Keratinocyte (primary cell): ENCODE data around the gene ENTPD8. TPM values are rescaled to one million over a fixed set of nuclear protein-coding genes. Genes with fewer than 3 reads are reported as not detected.

Experiments
- DNase-seq: peaks from one replicate; pipeline ENCODE4 v3.0.0-alpha.2; 2011; ENCODE audit warnings: low read depth, missing footprints, low spot score
- FAIRE-seq: peaks from 2 replicates; lab custom pipeline; 2011; peaks lifted over from hg19 to GRCh38; lab: Jason Lieb, UNC
- H2AFZ ChIP-seq: 2 replicates; pipeline ENCODE4 v1.6.0; 2012; ENCODE audit warnings: low read length, control low read depth, inconsistent platforms; ENCODE audit not compliant: control insufficient read depth
- H3K27ac ChIP-seq: 2 replicates; pipeline ENCODE4 v1.5.1; 2011; ENCODE audit warnings: low read length; ENCODE audit not compliant: control insufficient read depth, insufficient read depth
- H3K27me3 ChIP-seq: 3 replicates; pipeline ENCODE4 v1.6.0; 2011; ENCODE audit warnings: low read length; ENCODE audit not compliant: control insufficient read depth, insufficient read depth; ENCODE audit errors: extremely low read depth
- H3K36me3 ChIP-seq, 2 experiments: 2 replicates in 1 of 2; 3 replicates in 1 of 2; pipeline ENCODE4 v1.5.1; 2011; ENCODE audit warnings: low read length in 2 of 2, mild to moderate bottlenecking in 1 of 2; ENCODE audit not compliant: control insufficient read depth in 2 of 2, insufficient read depth in 2 of 2; ENCODE audit errors: extremely low read depth in 1 of 2
- H3K4me1 ChIP-seq: 3 replicates; pipeline ENCODE4 v1.5.1; 2011; ENCODE audit warnings: low read length; ENCODE audit not compliant: control insufficient read depth, insufficient read depth; ENCODE audit errors: extremely low read depth
- H3K4me2 ChIP-seq: 3 replicates; pipeline ENCODE4 v1.6.0; 2011; ENCODE audit warnings: low read depth, low read length; ENCODE audit not compliant: control insufficient read depth, insufficient read depth; ENCODE audit errors: extremely low read depth
- H3K4me3 ChIP-seq, 3 experiments: fragments of 200-600 bp in 1 of 3; sonication (generic) in 1 of 3; 2 replicates in 2 of 3; 3 replicates in 1 of 3; pipeline ENCODE4 v1.5.1; 2011 to 2016; ENCODE audit warnings: low read length in 3 of 3, mild to moderate bottlenecking in 3 of 3, control low read depth in 2 of 3, inconsistent platforms in 1 of 3, low read depth in 1 of 3, mixed read lengths in 1 of 3, mixed run types in 1 of 3, moderate library complexity in 1 of 3; ENCODE audit not compliant: control insufficient read depth in 2 of 3, insufficient read depth in 2 of 3; ENCODE audit errors: extremely low read depth in 1 of 3
- H3K79me2 ChIP-seq: 2 replicates; pipeline ENCODE4 v1.6.0; 2012; ENCODE audit warnings: low read length; ENCODE audit not compliant: control insufficient read depth, insufficient read depth
- H3K9ac ChIP-seq: 3 replicates; pipeline ENCODE4 v1.6.0; 2011; ENCODE audit warnings: low read length; ENCODE audit not compliant: control insufficient read depth, insufficient read depth; ENCODE audit errors: extremely low read depth
- H3K9me1 ChIP-seq: 3 replicates; pipeline ENCODE4 v1.6.0; 2011; ENCODE audit warnings: low read length; ENCODE audit not compliant: control insufficient read depth, insufficient read depth; ENCODE audit errors: extremely low read depth
- H3K9me3 ChIP-seq: 2 replicates; pipeline ENCODE4 v1.5.1; 2012; ENCODE audit warnings: low read depth, low read length; ENCODE audit not compliant: control insufficient read depth
- H4K20me1 ChIP-seq: 3 replicates; pipeline ENCODE4 v1.6.0; 2011; ENCODE audit warnings: low read length; ENCODE audit not compliant: control insufficient read depth, insufficient read depth; ENCODE audit errors: extremely low read depth
- CTCF ChIP-seq, 3 experiments: IDR thresholded peaks in 1 of 3; conservative IDR thresholded peaks in 1 of 3; optimal IDR thresholded peaks in 1 of 3; 2 replicates in 2 of 3; 3 replicates in 1 of 3; pipeline versions ENCODE3 to v1.5.1; 2011; ENCODE audit warnings: low read length in 3 of 3, mild to moderate bottlenecking in 3 of 3, moderate library complexity in 2 of 3, control low read depth in 1 of 3, inconsistent platforms in 1 of 3; ENCODE audit not compliant: insufficient read depth in 2 of 3; ENCODE audit errors: extremely low read depth in 1 of 3
- EZH2 ChIP-seq: IDR thresholded peaks from one replicate; pipeline ENCODE4 v1.6.1; 2012; ENCODE audit warnings: inconsistent platforms, mild to moderate bottlenecking, low read length, moderate library complexity
- dilution Hi-C: fragments of 300-500 bp; cut with MboI; formaldehyde crosslinking; loops from one replicate; pipeline ENCODE4 v1.7.0; 2020; ENCODE audit warnings: low sequenced_read_pairs; ENCODE audit not compliant: extremely low pct_ligation_motif_present
- polyA plus RNA-seq, 5 experiments: library from polyadenylated mRNA; depleted of rRNA in 3 of 5; stranded (reverse) in 3 of 5; stranded (forward) in 1 of 5; unstranded in 1 of 5; fragments of >200 nt; gene quantifications; 1 replicate in 1 of 5; 2 replicates in 3 of 5; 3 replicates in 1 of 5; pipeline versions ENCODE4 v1.2.1 to v1.2.3, GENCODE V29; 2011 to 2012; ENCODE audit warnings: missing spikeins in 2 of 5, low read depth in 1 of 5, low replicate concordance in 1 of 5

ENTPD8 gene
- polyA plus RNA-seq, 1 donor (not counting 4 experiments of a cell fraction or from before 2014, with no cell fraction given): not detected

- Histone ChIP-seq H3K4me3 (no peak overlapping the region), H3K79me2 (peaks cover 7% of the 10 kb centered on the region), H3K9me1 (no peaks in the 10 kb centered on the region), H4K20me1 (no peaks in the 10 kb centered on the region), H2AFZ (no peak overlapping the region), H3K27ac (no peak overlapping the region), H3K9ac (no peak overlapping the region), H3K4me2 (no peak overlapping the region), H3K27me3 (peaks cover 15% of the 10 kb centered on the region), H3K4me1 (peaks cover 10% of the 10 kb centered on the region), H3K9me3 (no peaks in the 10 kb centered on the region), H3K36me3 (peaks cover 0 to 8% of the 10 kb centered on the region in 2 experiments)
- no peak for TF ChIP-seq EZH2
- TF ChIP-seq CTCF (optimal IDR thresholded peaks at IDR 0.05 in 1 of 3, IDR thresholded peaks at IDR 0.05 in 1 of 3, conservative IDR thresholded peaks at IDR 0.05 in 1 of 3; ENCODE audit: extremely low read depth in 1 of 3, insufficient read depth in 2 of 3, low read length in 3 of 3): no peak
- no peak for DNase-seq
- dilution Hi-C loops: no loop called here
- no peak for FAIRE-seq
These were observed 19.5 kb upstream of the ENTPD8 start for GRCh38 chr9:137460363-137461315.

- H3K4me3 ChIP-seq: peak overlapping the region in 2 of 3 experiments; percentile 29 to 64
- H3K9me3 ChIP-seq: no peaks in the 10 kb centered on the region
- H3K27ac ChIP-seq: peak overlapping the region; percentile 56
- DNase-seq: no peak
- peaks cover 15% of the 10 kb centered on the region for H3K27me3 ChIP-seq
- TF ChIP-seq CTCF (optimal IDR thresholded peaks at IDR 0.05 in 1 of 3, IDR thresholded peaks at IDR 0.05 in 1 of 3, conservative IDR thresholded peaks at IDR 0.05 in 1 of 3; ENCODE audit: extremely low read depth in 1 of 3, insufficient read depth in 2 of 3, low read length in 3 of 3) (no peak), EZH2 (no peak)
- no peak for FAIRE-seq
- peaks cover 7% of the 10 kb centered on the region for H3K79me2 ChIP-seq
- H4K20me1 ChIP-seq: no peaks in the 10 kb centered on the region
- H3K9ac ChIP-seq: peak overlapping the region; percentile 78
- no peaks in the 10 kb centered on the region for H3K9me1 ChIP-seq
- dilution Hi-C loops: no loop called here
- peak overlapping the region; percentile 94 for H2AFZ ChIP-seq
- peaks cover 10% of the 10 kb centered on the region for H3K4me1 ChIP-seq
- peaks cover 0 to 8% of the 10 kb centered on the region in 2 experiments for H3K36me3 ChIP-seq
- peak overlapping the region; percentile 80 for H3K4me2 ChIP-seq
These were observed 18.6 kb upstream of the ENTPD8 start for GRCh38 chr9:137459601-137460362.
